K562 (cell line): ENCODE results near the gene DTWD2.

Experiments
- CTCF ChIP-seq, 3 experiments: IDR thresholded peaks in 2 of 3; conservative IDR thresholded peaks in 1 of 3; 2 replicates each; pipeline ENCODE4 v1.5.1; 2011 to 2012; ENCODE audit warnings: low read length in 3 of 3, mild to moderate bottlenecking in 3 of 3, control low read depth in 2 of 3, improper control_type of control experiment in 1 of 3, inconsistent platforms in 1 of 3, low read depth in 1 of 3, mixed read lengths in 1 of 3, moderate library complexity in 1 of 3; ENCODE audit not compliant: insufficient read depth in 2 of 3
- HCFC1 ChIP-seq: IDR thresholded peaks from 2 replicates; pipeline ENCODE4 v1.6.1; 2012; ENCODE audit warnings: low read depth, low read length, improper control_type of control experiment
- MLX ChIP-seq, 2 experiments: fragments of 450-650 bp in 1 of 2; sonication (generic) in 1 of 2; formaldehyde crosslinking; conservative IDR thresholded peaks; 2 replicates each; pipeline versions ENCODE4 v1.4.0 to v1.8.1; 2020 to 2022; ENCODE audit warnings: mild to moderate bottlenecking in 1 of 2, missing genetic modification reagents in 1 of 2
- RUNX1 ChIP-seq: sonication (generic); IDR thresholded peaks from 2 replicates; pipeline ENCODE4 v1.6.1; 2016; ENCODE audit warnings: antibody characterized with exemption, low read depth
- SIN3A ChIP-seq, 2 experiments: fragments of 150-350 bp in 1 of 2; IDR thresholded peaks; 2 replicates each; pipeline ENCODE4 v1.6.1; 2011 to 2016; ENCODE audit warnings: borderline replicate concordance in 2 of 2, low read depth in 2 of 2, low read length in 2 of 2, mild to moderate bottlenecking in 2 of 2, moderate library complexity in 2 of 2; ENCODE audit not compliant: control insufficient read depth in 1 of 2
- TEAD4 ChIP-seq, 2 experiments: sonication (generic) in 1 of 2; formaldehyde crosslinking in 1 of 2; IDR thresholded peaks; 2 replicates each; pipeline versions ENCODE4 v1.6.1 to v1.8.0; 2012 to 2022; ENCODE audit warnings: borderline replicate concordance in 1 of 2, inconsistent platforms in 1 of 2, low read length in 1 of 2, mild to moderate bottlenecking in 1 of 2, missing genetic modification reagents in 1 of 2
- ZBTB11 ChIP-seq, 3 experiments: fragments of 200-800 bp in 1 of 3; fragments of 250-450 bp in 1 of 3; fragments of 450-650 bp in 1 of 3; sonication (Bioruptor Pico) in 1 of 3; sonication (Bioruptor generic) in 1 of 3; formaldehyde crosslinking in 1 of 3; IDR thresholded peaks; 2 replicates each; pipeline versions ENCODE4 v1.6.1 to v1.8.0; 2016 to 2022; ENCODE audit warnings: mild to moderate bottlenecking in 2 of 3, missing genetic modification characterization in 2 of 3, missing compliant biosample characterization in 1 of 3, moderate library complexity in 1 of 3
- ZBTB33 ChIP-seq: sonication (generic); formaldehyde crosslinking; IDR thresholded peaks from 2 replicates; pipeline ENCODE4 v1.8.1; 2023; ENCODE audit warnings: mild to moderate bottlenecking, missing genetic modification reagents
- ZNF584 ChIP-seq: fragments of 200-800 bp; sonication (Bioruptor generic); IDR thresholded peaks from 2 replicates; pipeline ENCODE4 v1.6.1; 2016; ENCODE audit warnings: low read depth, mild to moderate bottlenecking, missing genetic modification characterization, missing compliant biosample characterization

- TF ChIP-seq CTCF (IDR thresholded peaks at IDR 0.05 in 2 of 3, conservative IDR thresholded peaks at IDR 0.05 in 1 of 3; ENCODE audit: insufficient read depth in 2 of 3, low read depth in 1 of 3, low read length in 3 of 3) (no peak), MLX (CRISPR knock-in tag; conservative IDR thresholded peaks at IDR 0.05) (no peak), HCFC1 (no peak), TEAD4 (IDR thresholded peaks at IDR 0.05; ENCODE audit: low read length) (no peak), TEAD4 (CRISPR knock-in tag; IDR thresholded peaks at IDR 0.05; ENCODE audit: borderline replicate concordance) (no peak), SIN3A (IDR thresholded peaks at IDR 0.05; ENCODE audit: borderline replicate concordance in 2 of 2, control insufficient read depth in 1 of 2, low read depth in 2 of 2, low read length in 2 of 2) (no peak), ZNF584 (CRISPR knock-in tag) (no peak), ZBTB11 (CRISPR knock-in tag; IDR thresholded peaks at IDR 0.05) (no peak), RUNX1 (no peak), ZBTB33 (CRISPR knock-in tag) (no peak)
Observed at GRCh38 chr5:119009131-119009530, 20.8 kb upstream of the DTWD2 start.
